DMS 273 treated with DMSO at 0.1 percent for 48 hours (cell line): Measurements from ENCODE around the gene ZNF554.
"Not testable (repeated sequence)": the region's sequence is repeated elsewhere in the genome, so short reads cannot be mapped to it uniquely, and the experiment has no call there.

Experiments used
- DNase-seq: peaks from one replicate; lab custom pipeline; 2025; lab: John Stamatoyannopoulos, UW

The ZNF554 gene

GRCh38 chr19:2807379-2808128, 12.1 kb upstream of the ZNF554 start:
- no peak for DNase-seq

- no peak for DNase-seq
Observed at GRCh38 chr19:2808129-2808941, 11.3 kb upstream of the ZNF554 start.

GRCh38 chr19:2809387-2810140, 10.1 kb upstream of the ZNF554 start:
- DNase-seq = no peak

GRCh38 chr19:2810141-2811091, 9.3 kb upstream of the ZNF554 start:
- DNase-seq = no peak

- no peak for DNase-seq
Observed at GRCh38 chr19:2811221-2811722, 8.4 kb upstream of the ZNF554 start.

GRCh38 chr19:2811735-2812413, 7.8 kb upstream of the ZNF554 start:
- DNase-seq = no peak

GRCh38 chr19:2812414-2813234, 7.0 kb upstream of the ZNF554 start:
- no peak for DNase-seq

GRCh38 chr19:2813235-2814160, 6.2 kb upstream of the ZNF554 start:
- DNase-seq = no peak

GRCh38 chr19:2814426-2814825, 5.2 kb upstream of the ZNF554 start:
- no peak for DNase-seq

GRCh38 chr19:2815191-2815614, 4.5 kb upstream of the ZNF554 start:
- no peak for DNase-seq

GRCh38 chr19:2815923-2816322, 3.7 kb upstream of the ZNF554 start:
- no peak for DNase-seq

- no peak for DNase-seq
Observed at GRCh38 chr19:2816641-2817040, 3.0 kb upstream of the ZNF554 start.

- DNase-seq = not testable (repeated sequence)
Observed at GRCh38 chr19:2817237-2817829, 2.3 kb upstream of the ZNF554 start.

- DNase-seq = no peak
Observed at GRCh38 chr19:2820112-2820702, 539 bp downstream of the ZNF554 start.

GRCh38 chr19:2822846-2823245, 3.2 kb downstream of the ZNF554 start:
- no peak for DNase-seq

- no peak for DNase-seq
Observed at GRCh38 chr19:2823646-2824045, 4.0 kb downstream of the ZNF554 start.

- DNase-seq = no peak
Observed at GRCh38 chr19:2824129-2824528, 4.5 kb downstream of the ZNF554 start.

GRCh38 chr19:2827022-2827421, 7.4 kb downstream of the ZNF554 start:
- DNase-seq = no peak
